ENCODE data around the gene DNAAF3. TPM values are rescaled to one million over a fixed set of nuclear protein-coding genes. Genes with fewer than 3 reads are reported as not detected.

Gene DNAAF3
- total RNA-seq, result 5.2 TPM

GRCh38 chr19:55166530-55167268, at the start of gene DNAAF3:
TSS of gene DNAAF3 (minus strand) at chr19:55166613. CDS start at chr19:55166413, 200 bp downstream.

GRCh38 chr19:55208880-55209692, 42.7 kb upstream of the DNAAF3 start, which contains the start of gene PTPRH:
TSS of gene PTPRH (minus strand) at chr19:55209501. CDS start at chr19:55209433, 68 bp downstream.

GRCh38 chr19:55179606-55180484, 13.4 kb upstream of the DNAAF3 start, which contains the start of gene SYT5:
TSS of gene SYT5 (minus strand) at chr19:55180289. CDS start at chr19:55179041, 1,248 bp downstream.

GRCh38 chr19:55157064-55157908, 9.1 kb downstream of the DNAAF3 start, which contains the start of gene TNNI3:
TSS of gene TNNI3 (minus strand) at chr19:55157732. CDS start at chr19:55157589, 143 bp downstream.

GRCh38 chr19:55149078-55150003, 17.1 kb downstream of the DNAAF3 start, which contains the start of gene TNNT1:
TSS of gene TNNT1 (minus strand) at chr19:55149206. CDS start at chr19:55147157, 2,049 bp downstream.

GRCh38 chr19:55116859-55117662, 49.4 kb downstream of the DNAAF3 start, which contains the start of gene PPP1R12C:
TSS of gene PPP1R12C (minus strand) at chr19:55117637. CDS start at chr19:55117543, 94 bp downstream.

Small RNA genes within 50 kb of the gene (small RNA-seq; reads per million reads assigned to genes)
- not detected for gene MIR7975 (ENCODE audit: low replicate concordance)
- gene RF01210 (ENCODE audit: low replicate concordance), result not detected

Other genes with a start within 250 kb of the DNAAF3 start
- 0.06 TPM for gene NLRP7, start 219.1 kb downstream of the DNAAF3 start, total RNA-seq
- gene NLRP2, start 200.2 kb downstream of the DNAAF3 start, total RNA-seq, result 13.8 TPM
- gene GP6, start 128.3 kb downstream of the DNAAF3 start, total RNA-seq, result 0.47 TPM
- 35.1 TPM for gene RDH13, start 103.5 kb downstream of the DNAAF3 start, total RNA-seq
- 32.5 TPM for gene EPS8L1, start 90.7 kb downstream of the DNAAF3 start, total RNA-seq
- 53.5 TPM for gene PPP1R12C, start 49.0 kb downstream of the DNAAF3 start, total RNA-seq
- gene TNNT1, start 17.4 kb downstream of the DNAAF3 start, total RNA-seq, result 26.9 TPM
- 1.1 TPM for gene TNNI3, start 8.9 kb downstream of the DNAAF3 start, total RNA-seq
- not detected for gene SYT5, start 13.7 kb upstream of the DNAAF3 start, total RNA-seq
- 0.76 TPM for gene PTPRH, start 42.9 kb upstream of the DNAAF3 start, total RNA-seq
- 1.3 TPM for gene TMEM86B, start 62.1 kb upstream of the DNAAF3 start, total RNA-seq
- gene PPP6R1, start 92.4 kb upstream of the DNAAF3 start, total RNA-seq, result 37.1 TPM
- 28.1 TPM for gene HSPBP1, start 113.5 kb upstream of the DNAAF3 start, total RNA-seq
- gene BRSK1, start 117.4 kb upstream of the DNAAF3 start, total RNA-seq, result 11.2 TPM
- gene TMEM150B, start 158.7 kb upstream of the DNAAF3 start, total RNA-seq, result 2.1 TPM
- gene KMT5C, start 173.3 kb upstream of the DNAAF3 start, total RNA-seq, result 22.5 TPM
- gene COX6B2, start 188.1 kb upstream of the DNAAF3 start, total RNA-seq, result 0.12 TPM
- gene GARIN5B, start 196.6 kb upstream of the DNAAF3 start, total RNA-seq, result not detected
- gene IL11, start 203.8 kb upstream of the DNAAF3 start, total RNA-seq, result 0.41 TPM
- gene TMEM190, start 210.2 kb upstream of the DNAAF3 start, total RNA-seq, result not detected
- gene TMEM238, start 217.7 kb upstream of the DNAAF3 start, total RNA-seq, result 1.6 TPM
- gene RPL28, start 219.3 kb upstream of the DNAAF3 start, total RNA-seq, result 334 TPM
- gene UBE2S, start 241.2 kb upstream of the DNAAF3 start, total RNA-seq, result 21.2 TPM